HL-60 (cell line): ENCODE data around the gene SANBR.
"Not testable (repeated sequence)": the region's sequence is repeated elsewhere in the genome, so short reads cannot be mapped to it uniquely, and the experiment has no call there.

Experiments used
- DNase-seq, 2 experiments: peaks; one replicate each; pipeline ENCODE4 v3.0.0-alpha.2; 2010 to 2020; ENCODE audit warnings: low read depth in 1 of 2, low spot score in 1 of 2
- H3K27ac ChIP-seq: fragments of 250-450 bp; sonication (Bioruptor Pico); replicated peaks from 2 replicates; pipeline ENCODE4 v1.5.1; 2020; ENCODE audit warnings: mild to moderate bottlenecking, moderate library complexity
- H3K27me3 ChIP-seq: fragments of 250-450 bp; sonication (Bioruptor Pico); 2 replicates; pipeline ENCODE4 v1.5.1; 2021; ENCODE audit warnings: mild to moderate bottlenecking, moderate library complexity; ENCODE audit not compliant: insufficient read depth, poor library complexity, severe bottlenecking
- H3K4me3 ChIP-seq: replicated peaks from 2 replicates; pipeline ENCODE4 v1.5.1; 2011; ENCODE audit warnings: mild to moderate bottlenecking, control low read depth, low read length; ENCODE audit not compliant: insufficient read depth
- CTCF ChIP-seq: IDR thresholded peaks from one replicate; pipeline ENCODE4 v1.5.1; 2011; ENCODE audit warnings: low read length, control low read depth, inconsistent platforms; ENCODE audit not compliant: insufficient read depth
- GABPA ChIP-seq: IDR thresholded peaks from 2 replicates; pipeline ENCODE4 v1.6.1; 2012; ENCODE audit warnings: low read depth
- POLR2AphosphoS5 ChIP-seq: IDR thresholded peaks from 2 replicates; pipeline ENCODE4 v1.6.1; 2012; ENCODE audit warnings: low read depth
- REST ChIP-seq: IDR thresholded peaks from 2 replicates; pipeline ENCODE4 v1.6.1; 2012; ENCODE audit warnings: low read depth; ENCODE audit not compliant: insufficient replicate concordance
- SPI1 ChIP-seq: IDR thresholded peaks from 2 replicates; pipeline ENCODE4 v1.6.1; 2012; ENCODE audit warnings: low read depth, mild to moderate bottlenecking, borderline replicate concordance

Gene SANBR

GRCh38 chr2:61021228-61021660, 44.4 kb upstream of the SANBR start:
- no peak overlapping the region for H3K4me3 ChIP-seq
- TF ChIP-seq REST (no peak), POLR2AphosphoS5 (no peak), CTCF (no peak), GABPA (no peak), SPI1 (no peak)
- DNase-seq = no peak
- no peaks in the 10 kb centered on the region for H3K27me3 ChIP-seq
- H3K27ac ChIP-seq = no peak overlapping the region

- no peaks in the 10 kb centered on the region for H3K27me3 ChIP-seq
- no peak overlapping the region for H3K27ac ChIP-seq
- H3K4me3 ChIP-seq = no peak overlapping the region
- TF ChIP-seq CTCF = no peak
- no peak for TF ChIP-seq GABPA
- TF ChIP-seq POLR2AphosphoS5 = no peak
- no peak for TF ChIP-seq SPI1
- TF ChIP-seq REST = no peak
- DNase-seq = no peak
Measured at GRCh38 chr2:61023670-61024069, 42.0 kb upstream of the SANBR start.

GRCh38 chr2:61029533-61029932, 36.1 kb upstream of the SANBR start:
- H3K4me3 ChIP-seq = no peak overlapping the region
- H3K27me3 ChIP-seq = no peaks in the 10 kb centered on the region
- no peak for DNase-seq
- no peak overlapping the region for H3K27ac ChIP-seq
- TF ChIP-seq POLR2AphosphoS5 (no peak), REST (no peak), SPI1 (no peak), GABPA (no peak), CTCF (no peak)

GRCh38 chr2:61034592-61034991, 31.1 kb upstream of the SANBR start:
- DNase-seq, H3K27ac ChIP-seq, H3K4me3 ChIP-seq, H3K27me3 ChIP-seq: not testable (repeated sequence)

GRCh38 chr2:61036643-61037042, 29.0 kb upstream of the SANBR start:
- DNase-seq, H3K4me3 ChIP-seq, H3K27ac ChIP-seq, H3K27me3 ChIP-seq: not testable (repeated sequence)
